H1 (cell line): ENCODE measurements around the gene BBIP1. TPM values are rescaled to one million over a fixed set of nuclear protein-coding genes. Genes with fewer than 3 reads are reported as not detected.

ENCODE experiments used
- KDM1A ChIP-seq: fragments of 200-600, 300-600 bp; sonication (generic); IDR thresholded peaks from 2 replicates; pipeline ENCODE4 v1.7.1; 2016; ENCODE audit warnings: mild to moderate bottlenecking, low read length, borderline replicate concordance
- polyA plus RNA-seq, 7 experiments: library from polyadenylated mRNA; depleted of rRNA in 3 of 7; stranded (reverse) in 5 of 7; unstranded in 2 of 7; fragments of >200 nt in 5 of 7; fragments of 200-250 nt in 2 of 7; gene quantifications; 1 replicate in 5 of 7; 2 replicates in 1 of 7; 4 replicates in 1 of 7; pipeline versions ENCODE4 v1.2.1 to v1.2.3, GENCODE V29; 2011 to 2013; ENCODE audit warnings: missing spikeins in 2 of 7, mixed read lengths in 2 of 7
- total RNA-seq: library from RNA; stranded (reverse); fragmentation: NEBNext Ultra II Directional; extraction: Animal tissue kit (Norgen Biotek cat#: 25700); gene quantifications from 2 replicates; pipeline ENCODE4 v1.2.1, GENCODE V29; 2021

BBIP1 gene
- total and polyA plus RNA-seq, 2 of the 8 experiments (the other 6 are each of a cell fraction or from before 2014, with no cell fraction given), result 8.8 to 19.6 TPM

- TF ChIP-seq KDM1A, result no peak
Measured at GRCh38 chr10:110936757-110937156, 17.8 kb upstream of the BBIP1 start (continued).
